Measurements from ENCODE around the gene COL4A1.

COL4A1 gene

DNA sequence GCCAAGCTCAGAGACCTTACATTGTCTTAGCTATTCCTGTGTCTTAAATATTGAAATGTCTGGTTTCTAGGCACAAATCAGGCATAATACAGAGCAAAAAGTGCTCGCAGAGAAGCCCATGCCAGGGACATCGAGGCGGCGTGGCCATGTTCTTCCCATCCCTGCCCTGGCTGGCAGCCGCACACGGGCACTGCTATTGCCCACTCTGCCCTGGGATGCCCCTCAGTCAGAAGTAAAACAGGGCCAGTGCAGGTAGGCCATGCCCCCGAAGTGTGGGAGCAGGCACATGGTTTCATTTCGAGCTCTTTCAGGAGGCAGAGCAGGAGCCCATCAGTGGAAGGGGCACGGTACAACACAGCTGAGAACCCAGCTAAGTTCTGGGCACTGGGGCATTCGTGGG is 113.5 kb downstream of the COL4A1 start:
- DNase-seq (ENCODE audit: extremely low read depth, low read depth) = no peak

DNA sequence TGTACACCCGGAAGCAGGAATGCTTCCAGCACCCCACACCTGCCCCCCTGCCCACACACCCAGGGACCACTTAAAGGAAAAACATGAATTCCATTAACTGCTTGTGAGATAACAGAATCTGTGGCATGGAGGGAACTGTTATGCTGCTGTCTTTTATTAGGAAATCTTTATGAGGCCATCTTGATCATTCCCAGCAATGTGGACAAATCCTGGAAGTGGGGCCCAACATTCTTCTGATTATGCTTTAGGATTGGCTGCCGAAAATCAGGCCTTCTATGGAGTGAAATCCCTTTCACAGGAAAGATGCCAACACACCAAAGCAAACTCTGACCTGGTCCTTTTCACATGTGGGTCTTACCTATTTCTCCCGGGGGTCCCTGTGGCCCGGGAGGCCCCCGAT is 114.5 kb downstream of the COL4A1 start:
- TF ChIP-seq, protein P1, sequence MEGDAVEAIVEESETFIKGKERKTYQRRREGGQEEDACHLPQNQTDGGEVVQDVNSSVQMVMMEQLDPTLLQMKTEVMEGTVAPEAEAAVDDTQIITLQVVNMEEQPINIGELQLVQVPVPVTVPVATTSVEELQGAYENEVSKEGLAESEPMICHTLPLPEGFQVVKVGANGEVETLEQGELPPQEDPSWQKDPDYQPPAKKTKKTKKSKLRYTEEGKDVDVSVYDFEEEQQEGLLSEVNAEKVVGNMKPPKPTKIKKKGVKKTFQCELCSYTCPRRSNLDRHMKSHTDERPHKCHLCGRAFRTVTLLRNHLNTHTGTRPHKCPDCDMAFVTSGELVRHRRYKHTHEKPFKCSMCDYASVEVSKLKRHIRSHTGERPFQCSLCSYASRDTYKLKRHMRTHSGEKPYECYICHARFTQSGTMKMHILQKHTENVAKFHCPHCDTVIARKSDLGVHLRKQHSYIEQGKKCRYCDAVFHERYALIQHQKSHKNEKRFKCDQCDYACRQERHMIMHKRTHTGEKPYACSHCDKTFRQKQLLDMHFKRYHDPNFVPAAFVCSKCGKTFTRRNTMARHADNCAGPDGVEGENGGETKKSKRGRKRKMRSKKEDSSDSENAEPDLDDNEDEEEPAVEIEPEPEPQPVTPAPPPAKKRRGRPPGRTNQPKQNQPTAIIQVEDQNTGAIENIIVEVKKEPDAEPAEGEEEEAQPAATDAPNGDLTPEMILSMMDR (IDR thresholded peaks at IDR 0.05; ENCODE audit: low read depth, low read length) = no peak
- DNase-seq (ENCODE audit: extremely low read depth, low read depth) = no peak

More for the DNA sequence above, 113.5 kb downstream of the COL4A1 start:
- TF ChIP-seq, protein P1 (IDR thresholded peaks at IDR 0.05; ENCODE audit: low read depth, low read length) = no peak

DNA sequence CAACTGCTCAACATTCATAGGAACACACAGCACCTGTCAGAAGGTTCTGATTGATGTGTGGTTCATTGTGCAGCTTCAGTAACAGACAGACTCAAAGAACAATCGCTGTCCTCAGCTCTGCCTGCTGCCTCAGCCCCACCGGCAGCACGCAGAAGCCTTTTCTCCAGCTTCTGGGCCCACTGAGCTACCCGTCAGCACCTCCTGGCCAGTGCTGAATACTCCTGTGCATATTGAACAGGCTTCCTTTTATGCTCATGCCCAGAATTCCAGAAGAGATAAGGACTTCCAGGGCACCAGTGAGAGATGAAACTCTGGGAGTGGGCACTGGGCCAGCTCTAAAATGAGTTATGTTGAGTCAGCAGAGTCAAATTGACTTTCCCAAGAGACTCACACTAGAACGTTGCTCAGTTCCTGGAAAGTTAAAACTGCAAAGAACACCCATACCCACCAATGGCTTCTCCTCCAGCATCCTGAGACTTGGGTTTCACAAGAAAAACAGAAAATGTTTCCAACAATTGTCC is 119.3 kb downstream of the COL4A1 start:
- TF ChIP-seq, protein P1 (IDR thresholded peaks at IDR 0.05; ENCODE audit: low read depth, low read length) = no peak
- no peak for DNase-seq (ENCODE audit: extremely low read depth, low read depth)

DNA sequence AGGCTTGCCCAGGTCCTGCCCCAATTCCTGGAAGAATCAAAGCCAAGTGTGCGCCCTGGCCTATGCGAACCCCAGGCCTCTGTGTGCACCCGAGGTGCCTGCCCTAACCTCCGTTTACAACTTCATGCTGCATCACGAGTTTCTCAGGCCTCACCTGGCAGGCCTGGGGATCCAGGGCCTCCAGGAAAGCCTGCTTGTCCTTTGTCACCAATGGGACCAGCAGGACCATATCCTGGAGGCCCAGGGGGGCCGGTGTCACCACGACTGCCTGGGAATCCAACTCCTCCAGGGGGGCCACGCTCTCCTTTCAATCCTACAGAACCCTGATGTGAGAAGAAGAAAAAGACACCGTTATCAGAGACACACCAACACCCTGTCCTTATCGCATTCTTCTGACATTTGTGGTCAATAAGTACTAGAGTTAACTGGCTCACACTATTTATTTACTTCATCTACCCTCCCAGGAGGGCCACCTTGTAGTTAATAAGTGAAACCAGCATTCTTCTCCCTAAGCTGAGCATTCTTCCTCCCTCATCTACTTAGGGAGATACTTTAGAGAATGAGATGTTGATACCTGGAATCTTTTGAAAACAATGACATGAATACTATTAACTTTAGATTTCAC is 120.6 kb downstream of the COL4A1 start:
- TF ChIP-seq, protein P1 (IDR thresholded peaks at IDR 0.05; ENCODE audit: low read depth, low read length) = no peak
- DNase-seq (ENCODE audit: extremely low read depth, low read depth) = no peak

DNA sequence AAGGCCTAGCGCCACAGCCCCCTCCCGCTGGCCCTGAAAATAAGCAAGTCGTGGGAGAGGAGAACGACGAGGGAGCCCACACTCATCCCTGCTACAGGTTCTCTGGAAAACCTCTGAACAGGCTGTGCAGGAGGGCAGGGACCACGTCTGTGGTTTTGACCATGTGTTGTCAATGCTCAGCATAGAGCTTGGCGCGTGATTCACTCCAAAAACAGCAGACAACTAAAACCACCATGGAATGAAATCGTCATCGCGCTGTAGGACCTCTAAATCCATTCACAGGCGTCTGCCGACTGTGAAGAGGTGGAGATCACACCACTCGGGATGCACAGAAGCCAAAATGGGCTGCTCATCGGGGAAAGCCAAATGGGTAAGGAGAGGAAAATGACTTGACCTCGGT is 121.3 kb downstream of the COL4A1 start:
- TF ChIP-seq, protein P1 (IDR thresholded peaks at IDR 0.05; ENCODE audit: low read depth, low read length) = no peak
- no peak for DNase-seq (ENCODE audit: extremely low read depth, low read depth)

DNA sequence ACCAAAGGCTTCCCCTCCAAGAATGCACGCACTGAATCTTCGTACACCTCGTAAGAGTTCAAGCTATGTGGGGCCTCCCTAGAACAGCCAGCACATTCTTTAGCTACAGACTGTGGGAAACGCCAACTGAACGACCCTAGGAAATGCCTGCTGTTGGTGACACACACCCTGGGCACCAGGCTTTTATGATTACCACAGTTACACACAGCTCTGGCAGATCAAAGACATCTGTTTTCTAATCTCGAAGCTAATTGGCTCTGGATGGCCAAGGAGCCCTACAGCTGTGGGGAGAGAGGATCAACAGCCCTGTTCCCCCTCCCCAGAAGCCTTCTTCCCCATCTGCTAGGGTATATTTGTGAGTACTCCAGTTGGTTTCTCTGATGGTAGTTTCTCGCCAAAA is 123.0 kb downstream of the COL4A1 start:
- DNase-seq (ENCODE audit: extremely low read depth, low read depth) = no peak
- TF ChIP-seq, protein P1 (IDR thresholded peaks at IDR 0.05; ENCODE audit: low read depth, low read length) = no peak

DNA sequence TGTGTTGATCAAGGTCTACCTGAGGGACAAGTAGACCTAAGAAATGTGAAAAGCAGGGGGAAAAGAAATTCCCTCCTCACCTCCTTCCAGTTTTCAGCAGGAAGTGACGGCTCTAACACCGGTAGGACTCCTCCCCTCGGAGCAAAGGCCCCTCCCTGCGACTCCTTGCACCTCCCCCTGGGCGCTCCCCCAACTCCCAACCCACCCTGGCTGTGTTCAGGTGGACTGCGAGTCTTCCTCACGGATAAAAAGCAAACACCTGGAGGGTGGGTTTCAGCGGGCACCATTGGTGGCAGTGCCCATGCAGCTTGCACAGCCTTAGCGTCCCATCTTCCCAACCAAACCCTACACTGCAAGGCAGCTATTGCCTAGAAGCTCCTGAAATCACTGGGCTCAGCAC is 124.5 kb downstream of the COL4A1 start:
- TF ChIP-seq, protein P1 (IDR thresholded peaks at IDR 0.05; ENCODE audit: low read depth, low read length) = no peak
- DNase-seq (ENCODE audit: extremely low read depth, low read depth) = no peak
